Brain microvascular endothelial cell (primary cell): ENCODE data around the gene KLK15.

Source experiments
- DNase-seq: peaks from one replicate; pipeline ENCODE4 v3.0.0-alpha.2; 2020
- H3K27ac ChIP-seq: fragments of 250-450 bp; sonication (Bioruptor Pico); 2 replicates; pipeline ENCODE4 v1.5.1; 2020; ENCODE audit warnings: mild to moderate bottlenecking, moderate library complexity
- H3K27me3 ChIP-seq: fragments of 250-450 bp; sonication (Bioruptor Pico); replicated peaks from 2 replicates; pipeline ENCODE4 v1.5.1; 2020; ENCODE audit warnings: mild to moderate bottlenecking
- H3K36me3 ChIP-seq: fragments of 250-450 bp; sonication (Bioruptor Pico); replicated peaks from 2 replicates; pipeline ENCODE4 v1.5.1; 2020; ENCODE audit warnings: mild to moderate bottlenecking
- H3K4me3 ChIP-seq: 2 replicates; pipeline ENCODE4 v1.5.1; 2011; ENCODE audit warnings: low read depth, mild to moderate bottlenecking, control low read depth, low read length, moderate library complexity
- in situ Hi-C: cut with HindIII; loops from 2 replicates; pipeline ENCODE4 v1.10.0; 2017; ENCODE audit warnings: low sequenced_read_pairs, low pct_ligation_motif_present
- TF ChIP-seq, protein P1 (sequence below): IDR thresholded peaks from 2 replicates; pipeline ENCODE4 v1.5.1; 2011; ENCODE audit warnings: low read depth, mild to moderate bottlenecking, moderate library complexity, low read length, control low read depth, inconsistent platforms; ENCODE audit errors: missing control alignments

The KLK15 gene

DNA sequence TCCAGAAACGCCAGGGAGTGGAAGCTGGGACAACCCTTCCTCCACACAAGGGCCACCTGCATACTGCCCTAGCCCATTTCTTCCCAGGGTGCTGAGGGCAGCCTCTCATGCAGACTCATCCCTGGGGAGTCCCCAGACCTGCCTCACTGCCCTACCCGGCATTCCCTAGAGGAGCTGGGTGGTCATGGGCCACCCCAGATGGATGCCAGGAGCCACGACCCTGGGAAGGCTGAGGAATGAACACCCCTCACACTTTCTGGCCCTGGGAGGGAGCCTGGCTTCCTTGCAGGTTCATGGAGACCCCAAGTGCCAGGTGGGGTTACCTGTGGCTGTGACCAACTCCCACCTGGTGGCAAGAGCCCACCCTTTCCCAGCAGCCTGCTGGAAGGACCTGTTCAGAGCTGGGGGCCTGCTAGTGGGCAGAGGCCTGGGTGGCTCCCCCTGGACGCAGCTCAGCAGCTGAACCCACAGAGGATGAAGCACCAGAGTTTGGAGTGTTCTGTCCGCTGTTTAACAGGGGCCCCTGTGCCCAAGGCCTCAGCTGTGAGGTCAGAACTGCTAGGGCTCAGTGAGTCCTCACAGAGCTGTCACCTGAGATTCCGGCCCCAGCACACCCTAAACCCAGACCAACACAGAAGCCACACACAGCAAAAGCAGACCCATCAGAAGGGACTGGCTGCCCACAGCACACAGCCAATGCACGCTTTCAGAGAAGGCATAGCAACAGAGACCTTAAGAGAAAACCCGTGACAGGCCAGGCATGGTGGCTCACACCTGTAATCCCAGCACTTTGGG, 36.5 kb downstream of the KLK15 start:
- TF ChIP-seq, protein P1, sequence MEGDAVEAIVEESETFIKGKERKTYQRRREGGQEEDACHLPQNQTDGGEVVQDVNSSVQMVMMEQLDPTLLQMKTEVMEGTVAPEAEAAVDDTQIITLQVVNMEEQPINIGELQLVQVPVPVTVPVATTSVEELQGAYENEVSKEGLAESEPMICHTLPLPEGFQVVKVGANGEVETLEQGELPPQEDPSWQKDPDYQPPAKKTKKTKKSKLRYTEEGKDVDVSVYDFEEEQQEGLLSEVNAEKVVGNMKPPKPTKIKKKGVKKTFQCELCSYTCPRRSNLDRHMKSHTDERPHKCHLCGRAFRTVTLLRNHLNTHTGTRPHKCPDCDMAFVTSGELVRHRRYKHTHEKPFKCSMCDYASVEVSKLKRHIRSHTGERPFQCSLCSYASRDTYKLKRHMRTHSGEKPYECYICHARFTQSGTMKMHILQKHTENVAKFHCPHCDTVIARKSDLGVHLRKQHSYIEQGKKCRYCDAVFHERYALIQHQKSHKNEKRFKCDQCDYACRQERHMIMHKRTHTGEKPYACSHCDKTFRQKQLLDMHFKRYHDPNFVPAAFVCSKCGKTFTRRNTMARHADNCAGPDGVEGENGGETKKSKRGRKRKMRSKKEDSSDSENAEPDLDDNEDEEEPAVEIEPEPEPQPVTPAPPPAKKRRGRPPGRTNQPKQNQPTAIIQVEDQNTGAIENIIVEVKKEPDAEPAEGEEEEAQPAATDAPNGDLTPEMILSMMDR: no peak
- H3K4me3 ChIP-seq: no peak overlapping the region
- no peak overlapping the region for H3K27ac ChIP-seq
- H3K36me3 ChIP-seq: peaks cover 46% of the 10 kb centered on the region
- in situ Hi-C loops: no loop called here
- DNase-seq: no peak
- no peaks in the 10 kb centered on the region for H3K27me3 ChIP-seq

DNA sequence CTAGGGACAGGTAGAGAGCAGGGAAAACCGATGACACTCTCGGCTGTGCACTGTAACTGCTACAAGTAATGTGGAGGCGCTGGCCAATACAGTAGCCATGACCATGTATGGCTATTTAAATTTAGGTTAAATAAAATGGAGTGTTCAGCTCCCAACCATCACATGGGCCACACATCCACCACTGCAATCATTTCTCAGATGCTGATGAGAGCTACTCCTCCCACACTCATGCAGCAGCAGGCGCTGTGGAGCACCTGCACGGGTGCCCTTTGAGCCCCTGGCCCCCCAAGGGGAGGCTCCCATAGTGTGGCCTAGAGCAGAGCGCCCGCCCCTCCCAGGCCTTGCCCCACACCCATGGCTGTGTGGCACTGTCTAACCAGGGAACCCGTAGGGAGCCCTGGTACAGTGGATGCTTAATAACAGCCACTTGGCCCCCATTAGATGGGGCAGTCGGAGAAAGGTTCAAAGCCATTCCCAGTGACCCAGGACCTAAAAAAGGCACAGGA, 37.2 kb downstream of the KLK15 start:
- DNase-seq: no peak
- in situ Hi-C loops: no loop called here
- Histone ChIP-seq H3K36me3 (peaks cover 43% of the 10 kb centered on the region), H3K4me3 (no peak overlapping the region), H3K27me3 (no peaks in the 10 kb centered on the region), H3K27ac (no peak overlapping the region)
- TF ChIP-seq, protein P1: no peak

DNA sequence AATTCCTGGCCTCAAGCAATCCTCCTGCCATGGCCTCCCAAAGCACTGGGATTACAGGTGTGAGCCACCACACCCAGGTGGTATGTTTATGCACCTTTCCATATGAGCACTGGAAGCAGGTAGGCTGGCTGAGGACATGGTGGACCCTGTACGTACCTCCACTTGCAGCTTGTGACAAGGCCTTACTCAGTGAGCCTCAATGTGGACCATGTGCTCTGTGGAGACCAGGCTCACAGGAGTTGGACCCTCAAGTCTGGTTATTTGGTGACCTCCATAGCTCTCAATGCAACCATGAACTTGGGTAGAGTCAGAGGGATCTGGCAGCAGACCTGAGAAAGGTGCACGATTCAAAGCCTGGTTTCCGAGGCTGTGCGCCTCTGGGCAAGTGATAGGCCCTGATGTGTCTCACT, 37.7 kb downstream of the KLK15 start:
- H3K27me3 ChIP-seq: no peaks in the 10 kb centered on the region
- in situ Hi-C loops: no loop called here
- H3K4me3 ChIP-seq: no peak overlapping the region
- TF ChIP-seq, protein P1: no peak
- DNase-seq: no peak
- H3K27ac ChIP-seq: no peak overlapping the region
- peaks cover 39% of the 10 kb centered on the region for H3K36me3 ChIP-seq

DNA sequence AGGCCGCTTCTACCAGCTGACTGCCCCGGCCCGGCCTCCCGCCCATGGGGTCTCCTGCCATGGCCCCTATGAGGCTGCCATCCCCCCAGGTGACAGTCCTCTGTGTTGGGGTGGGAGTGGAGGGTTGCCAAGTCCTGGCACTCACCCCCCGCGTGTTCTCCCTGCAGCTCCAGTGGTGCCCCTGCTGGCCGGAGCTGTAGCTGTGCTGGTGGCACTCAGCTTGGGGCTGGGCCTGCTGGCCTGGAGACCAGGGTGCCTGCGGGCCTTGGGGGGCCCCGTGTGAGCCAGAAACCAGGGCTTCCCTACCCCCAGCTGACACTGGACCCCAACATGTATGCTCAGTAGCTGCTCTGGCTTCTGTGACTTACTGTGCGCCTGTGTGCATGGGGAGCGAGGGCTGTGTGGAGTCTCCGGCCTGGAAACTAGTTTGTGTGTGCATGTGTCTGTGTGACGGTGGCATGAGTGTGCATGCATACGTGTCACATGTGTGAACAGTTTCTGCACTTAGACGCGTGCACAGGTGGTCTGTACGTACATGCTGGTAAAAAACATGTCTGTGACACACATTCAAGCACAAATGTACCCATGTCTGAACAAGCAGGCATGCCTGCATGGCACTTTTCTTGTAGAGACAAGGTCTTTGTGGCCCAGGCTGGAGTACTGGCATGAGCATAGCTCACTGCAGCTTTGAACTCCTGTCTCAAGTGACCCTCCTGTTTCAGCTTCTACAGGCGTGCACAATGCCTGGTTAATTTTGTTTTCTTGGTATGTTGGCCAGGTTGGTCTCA, 38.3 kb downstream of the KLK15 start:
- H3K36me3 ChIP-seq: peaks cover 37% of the 10 kb centered on the region
- TF ChIP-seq, protein P1: peak; percentile 49
- DNase-seq: no peak
- no peaks in the 10 kb centered on the region for H3K27me3 ChIP-seq
- no peak overlapping the region for H3K4me3 ChIP-seq
- in situ Hi-C loops: no loop called here
- no peak overlapping the region for H3K27ac ChIP-seq

DNA sequence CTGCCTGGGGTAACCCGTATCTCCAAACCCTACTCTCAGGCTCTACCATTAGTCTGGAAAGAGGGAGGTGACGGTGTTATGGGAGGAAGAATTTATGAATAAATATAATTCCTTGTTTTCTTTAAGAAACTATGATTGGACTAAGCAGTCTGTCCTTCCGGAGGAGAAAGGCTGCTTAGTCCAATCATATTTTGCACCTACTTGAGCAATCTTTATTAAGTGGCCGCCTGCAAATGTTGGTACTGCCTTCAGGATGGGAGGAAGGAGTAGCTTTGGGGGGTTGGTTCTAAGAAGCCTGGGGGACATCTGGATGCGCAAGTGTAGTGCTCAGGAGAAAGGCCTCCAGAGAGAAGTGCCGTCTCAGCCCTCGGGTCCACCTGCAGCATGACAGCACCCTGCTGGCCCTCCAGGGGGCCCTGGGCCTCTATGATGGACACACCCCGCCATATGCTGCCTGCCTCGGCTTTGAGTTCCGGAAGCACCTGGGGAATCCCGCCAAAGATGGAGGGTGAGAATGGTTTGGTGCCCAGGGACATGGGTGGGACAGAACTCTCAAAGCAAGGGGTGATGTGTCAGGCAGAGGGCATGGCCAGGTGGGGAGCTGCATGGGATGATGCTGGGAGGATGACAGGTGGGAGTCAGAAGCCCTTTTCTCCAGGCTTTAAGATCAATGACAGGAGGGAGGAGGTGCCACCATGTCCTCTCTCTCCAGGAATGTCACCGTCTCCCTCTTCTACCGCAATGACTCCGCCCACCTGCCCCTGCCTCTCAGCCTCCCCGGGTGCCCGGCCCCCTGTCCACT, 39.1 kb downstream of the KLK15 start:
- Histone ChIP-seq H3K36me3 (peaks cover 34% of the 10 kb centered on the region), H3K27ac (no peak overlapping the region), H3K27me3 (no peaks in the 10 kb centered on the region), H3K4me3 (no peak overlapping the region)
- in situ Hi-C loops: no loop called here
- DNase-seq: no peak
- TF ChIP-seq, protein P1: peak; percentile 20
